Measurements from ENCODE around the gene DYSF.

DNA sequence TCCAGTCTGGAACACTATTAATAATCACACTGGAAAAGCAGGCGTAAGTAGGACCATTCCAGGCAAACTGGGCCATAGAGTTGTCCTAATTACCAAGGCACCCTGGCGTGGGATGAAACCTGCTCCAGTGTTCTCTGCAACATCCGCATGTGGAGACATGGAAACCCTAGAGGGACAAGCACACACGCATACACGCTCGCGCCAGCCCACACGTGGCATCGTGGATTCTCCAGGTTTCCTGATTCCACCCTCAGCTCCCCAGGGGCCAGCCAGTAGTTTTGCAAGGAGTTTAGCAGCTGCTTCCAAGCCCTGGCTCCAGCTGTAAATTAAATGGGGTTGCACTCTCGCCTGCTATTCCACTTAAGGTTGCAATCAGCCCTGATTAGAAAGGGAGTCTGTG, 127.7 kb downstream of the DYSF start:
- TF ChIP-seq GATA3 (IDR thresholded peaks at IDR 0.05; ENCODE audit: low read depth, low read length) (no peak), GATA2 (IDR thresholded peaks at IDR 0.05; ENCODE audit: low read depth, low read length) (no peak)

Data from SH-SY5Y (cell line).